ENCODE measurements around the gene FBXL16. TPM values are rescaled to one million over a fixed set of nuclear protein-coding genes. Genes with fewer than 3 reads are reported as not detected.

Gene FBXL16
- polyA plus RNA-seq, 3 donors, result 0.96 to 1.8 (median 1.1) TPM

GRCh38 chr16:679814-680624, 25.6 kb downstream of the FBXL16 start, which contains the start of gene STUB1:
Gene STUB1 (plus strand): TSS chr16:680410. CDS start chr16:680526, 116 bp downstream.
- peak in 1 of 3 donors; percentile 52 for DNase-seq (ENCODE audit: low read depth in 3 of 3, low spot score in 2 of 3)

DNA sequence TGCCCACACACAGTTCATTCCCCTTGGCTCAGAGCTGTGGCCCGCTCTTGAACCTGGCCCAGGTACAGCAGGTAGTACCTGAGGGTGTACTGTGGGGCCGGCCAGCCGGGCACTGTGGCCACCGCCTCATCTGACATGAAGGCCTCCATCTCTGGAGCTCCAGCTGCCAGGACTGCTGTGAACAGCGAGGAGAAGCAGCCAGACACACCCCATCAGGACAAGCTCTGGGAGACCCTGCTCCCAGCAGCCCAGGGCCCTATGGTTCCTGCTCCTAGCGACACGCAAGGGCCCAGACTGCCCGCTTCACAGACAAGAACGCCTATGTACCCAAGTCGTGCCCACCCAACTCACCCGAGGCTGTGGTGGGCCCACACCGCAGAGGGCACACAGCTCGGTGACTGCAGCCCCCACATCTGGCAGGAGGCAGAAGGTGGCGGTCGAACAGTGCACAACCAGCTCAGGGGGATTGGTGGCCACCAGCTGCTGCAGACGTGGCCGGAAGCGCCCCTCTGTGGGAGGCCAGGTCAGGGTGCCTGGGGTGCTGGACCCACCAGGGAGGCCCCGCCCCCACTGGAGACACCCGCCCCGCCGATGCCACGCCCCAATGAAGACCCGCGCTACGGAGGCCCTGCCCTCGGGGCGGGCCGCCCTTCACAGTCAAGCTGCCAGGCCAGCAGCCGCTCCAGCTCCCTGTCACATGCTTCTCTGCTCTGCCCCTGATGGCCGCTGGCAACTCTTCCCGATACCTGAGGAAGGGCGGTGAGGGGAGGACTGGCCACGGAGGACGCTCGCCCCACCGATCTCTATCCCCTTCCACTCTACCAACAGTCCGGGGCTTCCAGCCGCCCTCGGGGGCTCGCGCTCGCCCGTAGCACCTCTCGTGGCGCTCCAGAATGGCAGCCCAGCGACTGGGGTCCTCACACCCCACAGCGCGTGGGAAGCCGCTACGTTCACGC, 26.5 kb downstream of the FBXL16 start:
- peak in 1 of 3 donors; percentile 49 for DNase-seq (ENCODE audit: low read depth in 3 of 3, low spot score in 2 of 3)

DNA sequence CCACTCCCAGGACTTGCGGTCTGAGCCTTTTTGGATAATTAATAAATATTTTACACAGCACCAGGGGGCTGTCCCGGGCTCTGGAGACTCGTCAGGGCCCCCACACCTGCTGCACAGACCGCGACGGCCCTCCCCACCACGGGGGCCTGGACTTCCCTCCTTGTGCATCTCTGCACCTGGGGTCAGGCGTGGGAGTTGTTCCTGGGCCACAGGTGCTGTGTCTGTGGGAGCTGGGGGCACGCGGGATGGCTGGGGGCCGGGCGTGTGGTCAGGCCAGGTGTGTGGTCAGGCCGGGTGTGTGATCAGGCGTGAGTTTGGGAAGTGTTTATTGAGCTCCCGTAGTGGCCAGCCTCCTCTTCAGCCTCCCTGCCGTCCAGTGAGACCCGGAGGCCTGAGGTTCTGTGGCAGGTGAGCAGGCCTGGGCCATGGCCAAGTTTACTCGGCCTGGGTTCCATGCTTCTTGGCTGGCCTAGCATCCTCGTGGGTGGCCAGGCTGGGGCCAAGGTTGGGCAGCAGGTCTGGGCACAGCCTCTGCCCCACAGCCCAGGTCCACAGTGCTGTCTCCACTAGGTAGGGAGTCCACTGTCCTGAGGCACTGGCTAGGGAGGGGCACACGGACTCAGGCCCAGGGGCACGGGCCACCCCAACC, 27.3 kb downstream of the FBXL16 start:
- DNase-seq (ENCODE audit: low read depth in 3 of 3, low spot score in 2 of 3), result no peak

DNA sequence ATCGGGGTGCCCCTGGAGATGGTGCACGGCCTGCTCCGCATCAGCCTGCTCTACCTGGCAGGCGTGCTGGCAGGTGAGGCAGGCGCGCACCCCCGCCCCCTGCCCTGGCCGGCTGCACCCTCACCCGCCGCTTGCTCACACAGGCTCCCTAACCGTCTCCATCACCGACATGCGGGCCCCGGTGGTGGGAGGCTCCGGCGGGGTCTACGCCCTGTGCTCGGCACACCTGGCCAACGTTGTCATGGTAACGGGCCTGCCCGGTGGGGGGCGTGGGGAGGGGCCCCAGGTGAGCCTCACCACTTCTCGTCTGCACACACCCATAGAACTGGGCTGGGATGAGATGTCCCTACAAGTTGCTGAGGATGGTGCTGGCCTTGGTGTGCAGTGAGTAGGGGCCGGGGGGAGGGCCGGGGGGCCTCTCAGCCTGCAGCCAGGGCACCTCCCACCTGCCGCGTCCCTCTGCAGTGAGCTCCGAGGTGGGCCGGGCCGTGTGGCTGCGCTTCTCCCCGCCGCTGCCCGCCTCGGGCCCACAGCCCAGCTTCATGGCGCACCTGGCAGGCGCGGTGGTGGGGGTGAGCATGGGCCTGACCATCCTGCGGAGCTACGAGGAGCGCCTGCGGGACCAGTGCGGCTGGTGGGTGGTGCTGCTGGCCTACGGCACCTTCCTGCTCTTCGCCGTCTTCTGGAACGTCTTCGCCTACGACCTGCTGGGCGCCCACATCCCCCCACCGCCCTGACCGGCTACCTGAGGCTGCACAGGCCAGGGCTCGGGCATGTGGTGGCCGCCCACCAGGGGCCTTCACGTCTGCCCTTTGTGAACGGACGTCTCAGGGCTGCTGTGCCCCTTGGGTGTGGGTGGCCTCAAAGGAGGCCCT, 28.0 kb downstream of the FBXL16 start:
- DNase-seq (ENCODE audit: low read depth in 3 of 3, low spot score in 2 of 3), result no peak

DNA sequence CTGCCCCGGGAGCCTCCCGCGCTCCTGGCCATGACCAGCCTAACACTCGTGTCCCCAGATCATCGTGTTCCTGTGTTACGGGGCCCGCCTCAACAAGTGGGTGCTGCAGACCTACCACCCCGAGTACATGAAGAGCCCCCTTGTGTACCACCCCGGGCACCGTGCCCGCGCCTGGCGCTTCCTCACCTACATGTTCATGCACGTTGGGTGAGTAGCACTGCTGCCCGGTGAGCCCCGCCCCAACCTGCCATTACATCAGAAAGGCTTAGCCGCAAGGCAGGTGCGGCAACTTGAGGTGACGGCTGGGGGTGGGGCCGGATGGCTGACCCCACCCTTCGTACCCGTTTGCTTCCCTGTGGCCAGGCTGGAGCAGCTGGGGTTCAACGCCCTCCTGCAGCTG, 28.7 kb downstream of the FBXL16 start:
- DNase-seq (ENCODE audit: low read depth in 3 of 3, low spot score in 2 of 3), result no peak

DNA sequence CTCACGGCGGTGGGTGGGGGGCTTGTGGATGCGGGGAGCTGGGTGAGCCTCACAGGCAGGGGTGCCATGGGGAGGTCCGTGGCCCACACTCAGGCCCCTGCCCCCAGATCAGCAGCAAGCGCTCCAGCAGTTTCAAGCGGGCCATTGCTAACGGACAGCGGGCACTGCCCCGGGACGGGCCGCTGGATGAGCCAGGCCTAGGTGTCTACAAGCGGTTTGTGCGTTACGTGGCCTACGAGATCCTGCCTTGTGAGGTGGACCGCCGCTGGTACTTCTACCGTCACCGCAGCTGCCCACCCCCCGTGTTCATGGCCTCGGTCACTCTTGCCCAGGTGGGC, 29.1 kb downstream of the FBXL16 start:
- DNase-seq (ENCODE audit: low read depth in 3 of 3, low spot score in 2 of 3), result no peak

GRCh38 chr16:675884-676564, 29.6 kb downstream of the FBXL16 start:
- DNase-seq (ENCODE audit: low read depth in 3 of 3, low spot score in 2 of 3), result no peak

DNA sequence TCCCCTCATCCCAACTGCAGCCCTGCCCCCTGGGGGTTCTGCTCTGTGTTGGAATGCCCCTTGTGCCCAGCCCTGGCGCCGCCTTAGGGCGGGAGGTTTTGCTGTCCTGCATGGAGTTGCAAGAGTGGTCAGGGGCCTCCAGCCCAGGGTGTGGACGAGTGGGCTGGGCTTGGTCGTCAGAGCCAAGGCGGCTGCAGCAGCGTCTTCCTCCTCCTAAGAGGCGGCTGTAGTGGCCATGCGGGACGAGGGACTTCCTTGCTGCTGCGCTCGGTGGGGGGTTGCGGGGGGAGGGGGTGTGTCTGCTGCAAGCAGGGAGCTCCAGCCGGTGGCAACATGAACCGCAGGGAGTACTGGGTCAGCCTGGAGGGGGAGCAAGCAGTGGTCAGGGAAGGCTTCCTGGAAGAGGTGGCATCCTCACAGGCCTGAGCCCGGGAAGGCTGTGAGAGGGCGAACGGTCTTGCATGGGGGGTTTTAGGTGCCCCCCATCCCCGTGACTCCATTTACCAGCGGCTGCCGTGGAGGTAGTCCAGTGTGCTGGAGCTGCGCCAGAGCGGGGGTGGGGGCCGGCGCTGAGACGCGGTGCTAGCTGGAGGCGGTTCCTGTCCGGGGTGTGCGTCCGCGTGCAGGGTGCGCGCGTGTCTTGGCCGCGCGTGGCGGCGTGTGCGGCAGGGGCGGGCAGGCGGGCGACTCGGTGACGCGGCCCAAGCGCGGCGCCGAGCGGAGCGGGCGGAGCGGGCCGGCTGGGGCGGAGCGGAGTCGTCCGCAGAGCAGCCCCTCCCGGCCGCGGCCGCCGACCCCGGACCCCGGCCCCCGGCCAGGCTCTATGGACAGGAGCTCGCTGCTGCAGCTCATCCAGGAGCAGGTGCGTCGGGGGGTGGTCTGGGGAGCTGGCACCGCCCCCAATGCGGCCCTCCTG, 30.4 kb downstream of the FBXL16 start, which contains the start of gene RHBDL1:
Gene RHBDL1 (plus strand): TSS at position 704 of the 916 bp plus-strand sequence. CDS start 120 bp downstream, at position 824.
- DNase-seq (ENCODE audit: low read depth in 3 of 3, low spot score in 2 of 3), result no peak

GRCh38 chr16:674214-674881, 31.3 kb downstream of the FBXL16 start:
- DNase-seq (ENCODE audit: low read depth in 3 of 3, low spot score in 2 of 3), result no peak

DNA sequence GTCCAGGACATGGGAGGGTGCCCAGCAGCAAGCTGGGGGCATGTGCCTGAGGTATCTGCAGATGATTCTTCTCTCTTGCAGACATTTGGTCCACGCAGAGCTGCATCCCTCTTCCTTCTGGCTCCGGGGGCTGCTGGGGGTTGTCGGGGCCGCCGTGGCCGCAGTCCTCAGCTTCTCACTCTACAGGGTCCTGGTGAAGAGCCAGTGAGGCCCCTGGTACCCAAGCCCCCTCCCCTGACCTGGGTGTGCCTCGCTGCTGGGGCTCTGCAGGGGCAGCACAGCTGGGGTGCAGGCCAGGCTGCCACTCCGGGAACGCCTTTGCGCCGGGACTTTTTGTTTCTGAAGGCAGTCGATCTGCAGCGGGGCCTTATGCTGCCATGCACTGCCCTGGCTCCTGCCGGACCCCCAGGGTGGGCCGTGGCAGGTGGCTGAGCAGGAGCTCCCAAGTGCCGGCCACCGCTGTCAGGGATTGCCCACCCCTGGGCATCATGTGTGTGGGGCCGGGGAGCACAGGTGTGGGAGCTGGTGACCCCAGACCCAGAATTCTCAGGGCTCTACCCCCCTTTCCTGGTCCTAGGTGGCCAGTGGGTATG, 32.1 kb downstream of the FBXL16 start:
- no peak for DNase-seq (ENCODE audit: low read depth in 3 of 3, low spot score in 2 of 3)

DNA sequence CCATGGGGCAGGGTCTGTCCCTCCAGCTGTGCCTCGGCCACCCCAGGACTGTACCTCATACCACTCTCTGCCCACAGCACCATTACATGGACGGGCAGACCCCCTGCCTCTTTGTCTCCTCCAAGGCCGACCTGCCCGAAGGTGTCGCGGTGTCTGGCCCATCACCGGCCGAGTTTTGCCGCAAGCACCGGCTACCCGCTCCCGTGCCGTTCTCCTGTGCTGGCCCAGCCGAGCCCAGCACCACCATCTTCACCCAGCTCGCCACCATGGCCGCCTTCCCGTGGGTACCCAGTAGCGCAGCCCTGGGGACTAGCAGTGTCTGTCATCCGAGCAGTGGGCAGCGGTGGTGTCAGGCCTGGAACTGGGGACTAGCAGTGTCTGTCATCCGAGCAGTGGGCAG, 32.8 kb downstream of the FBXL16 start:
- DNase-seq (ENCODE audit: low read depth in 3 of 3, low spot score in 2 of 3), result no peak

DNA sequence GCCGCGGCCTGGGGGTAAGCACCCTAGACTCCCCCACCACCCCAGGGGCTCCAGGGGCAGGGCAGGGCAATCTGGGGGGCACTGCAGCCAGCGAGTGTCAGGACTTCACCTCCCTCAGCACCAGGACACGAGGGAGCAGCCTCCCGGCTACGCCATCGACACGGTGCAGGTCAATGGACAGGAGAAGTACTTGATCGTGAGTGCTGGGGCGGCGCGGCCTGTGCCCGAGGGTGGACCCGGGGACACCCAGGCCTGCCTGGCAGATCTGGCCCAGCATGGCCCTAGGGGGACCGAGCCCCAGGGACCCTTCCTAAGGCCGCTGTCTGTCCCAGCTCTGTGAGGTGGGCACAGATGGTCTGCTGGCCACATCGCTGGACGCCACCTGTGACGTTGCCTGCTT, 33.2 kb downstream of the FBXL16 start:
- DNase-seq (ENCODE audit: low read depth in 3 of 3, low spot score in 2 of 3), result no peak

DNA sequence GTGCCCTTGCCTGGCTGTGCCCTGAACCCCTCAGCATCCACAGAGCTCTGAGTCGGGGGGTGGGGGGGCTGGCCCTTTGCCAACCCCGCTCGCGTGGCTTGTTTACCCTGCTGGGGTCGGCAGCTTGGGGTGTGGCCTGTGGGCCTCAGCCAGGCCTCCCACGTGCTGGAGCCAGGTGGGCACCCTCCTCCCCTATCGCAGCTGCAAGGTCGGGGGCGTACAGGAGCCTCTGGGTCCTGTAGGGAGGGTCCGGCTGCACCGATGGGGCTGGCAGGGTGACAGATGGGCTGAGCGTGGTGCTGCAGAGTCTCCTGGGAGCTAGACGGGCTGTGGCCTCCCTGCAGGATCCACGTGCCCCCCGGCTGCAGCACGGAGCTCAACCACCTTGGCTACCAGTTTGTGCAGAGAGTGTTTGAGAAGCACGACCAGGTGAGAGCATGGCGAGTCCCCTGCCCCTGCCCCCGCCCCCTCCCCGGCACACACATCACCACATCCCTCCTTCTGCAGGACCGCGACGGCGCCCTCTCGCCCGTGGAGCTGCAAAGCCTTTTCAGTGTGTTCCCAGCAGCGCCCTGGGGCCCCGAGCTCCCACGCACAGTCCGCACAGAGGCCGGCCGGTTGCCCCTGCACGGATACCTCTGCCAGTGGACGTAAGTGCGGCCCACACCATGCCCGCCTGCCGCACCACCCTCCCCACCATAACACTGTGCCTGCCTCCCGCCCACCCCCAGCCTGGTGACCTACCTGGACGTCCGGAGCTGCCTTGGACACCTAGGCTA, 34.1 kb downstream of the FBXL16 start:
- no peak for DNase-seq (ENCODE audit: low read depth in 3 of 3, low spot score in 2 of 3)

DNA sequence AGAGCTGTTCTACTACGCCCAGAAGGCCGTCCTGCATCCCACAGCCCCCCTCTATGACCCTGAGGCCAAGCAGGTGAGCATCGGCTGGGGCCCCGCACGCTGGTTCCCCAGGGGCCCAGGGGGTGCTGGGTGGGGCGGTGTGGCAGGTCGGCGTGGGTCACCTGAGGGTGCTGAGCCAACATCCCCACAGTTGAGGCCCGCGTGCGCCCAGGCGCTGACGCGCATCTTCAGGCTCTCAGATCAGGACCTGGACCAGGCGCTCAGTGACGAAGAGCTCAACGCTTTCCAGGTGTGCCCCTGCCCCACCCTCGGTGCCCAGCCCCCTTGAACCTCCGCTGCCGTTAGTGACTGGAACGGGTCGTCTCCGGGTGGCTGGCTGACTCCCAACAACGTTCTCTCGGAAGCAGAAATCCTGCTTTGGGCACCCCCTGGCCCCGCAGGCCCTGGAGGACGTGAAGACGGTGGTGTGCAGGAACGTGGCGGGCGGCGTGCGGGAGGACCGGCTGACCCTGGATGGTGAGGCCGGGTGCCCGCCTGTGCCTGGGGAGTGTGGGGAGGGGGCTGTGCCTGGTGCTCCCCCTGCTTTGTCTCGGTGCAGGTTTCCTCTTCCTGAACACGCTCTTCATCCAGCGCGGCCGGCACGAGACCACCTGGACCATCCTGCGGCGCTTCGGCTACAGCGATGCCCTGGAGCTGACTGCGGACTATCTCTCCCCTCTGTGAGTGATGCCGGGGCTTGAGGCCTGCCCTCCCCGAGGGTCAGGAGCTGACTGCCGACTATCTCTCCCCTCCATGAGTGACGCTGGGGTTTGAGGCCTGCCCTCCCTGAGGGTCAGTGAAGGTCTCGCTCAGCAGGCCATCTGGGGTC, 34.9 kb downstream of the FBXL16 start:
- no peak for DNase-seq (ENCODE audit: low read depth in 3 of 3, low spot score in 2 of 3)

GRCh38 chr16:669666-670065, 35.9 kb downstream of the FBXL16 start:
- DNase-seq (ENCODE audit: low read depth in 3 of 3, low spot score in 2 of 3), result no peak
